Endothelial cell of umbilical vein (primary cell): ENCODE results near the gene SELENBP1. TPM values are rescaled to one million over a fixed set of nuclear protein-coding genes. Genes with fewer than 3 reads are reported as not detected.

ENCODE experiments used
- BruUV-seq: library from RNA; stranded (reverse); fragments of 400-500 nt; replicated peaks from 2 replicates; lab custom pipeline; 2021; lab: Mats Ljungman, UMichigan
- CTCF ChIA-PET: fragments of 300-600, 350-600 bp; sonication (Branson Sonifier 250); formaldehyde crosslinking; loops from one replicate; lab custom pipeline; 2021; ENCODE audit warnings: antibody characterized with exemption, inconsistent platforms; lab: Charles Lee
- POLR2A ChIA-PET: fragments of 300-600, 350-600 bp; sonication (Branson Sonifier 250); formaldehyde crosslinking; loops from one replicate; lab custom pipeline; 2021; ENCODE audit warnings: antibody characterized with exemption, inconsistent platforms; lab: Charles Lee
- DNase-seq: peaks from one replicate; pipeline ENCODE4 v3.0.0-alpha.2; 2011; ENCODE audit warnings: low read depth, low spot score
- FAIRE-seq: peaks from 2 replicates; lab custom pipeline; 2011; peaks lifted over from hg19 to GRCh38; lab: Jason Lieb, UNC
- H2AFZ ChIP-seq: 2 replicates; pipeline ENCODE4 v1.6.0; 2012; ENCODE audit warnings: low read depth, low read length, control low read depth, inconsistent platforms
- H3K27ac ChIP-seq: 2 replicates; pipeline ENCODE4 v1.5.1; 2011; ENCODE audit warnings: low read depth, mild to moderate bottlenecking, control low read depth, low read length, moderate library complexity; ENCODE audit not compliant: insufficient read depth
- H3K27me3 ChIP-seq, 2 experiments: 2 replicates each; pipeline versions ENCODE4 v1.6.0 to v1.6.1; 2011; ENCODE audit warnings: low read length in 2 of 2, mixed read lengths in 1 of 2; ENCODE audit not compliant: control insufficient read depth in 2 of 2, insufficient read depth in 2 of 2
- H3K36me3 ChIP-seq, 2 experiments: 2 replicates in 1 of 2; 3 replicates in 1 of 2; pipeline ENCODE4 v1.5.1; 2011; ENCODE audit warnings: low read length in 2 of 2, mild to moderate bottlenecking in 1 of 2, moderate library complexity in 1 of 2; ENCODE audit not compliant: control insufficient read depth in 2 of 2, insufficient read depth in 2 of 2; ENCODE audit errors: extremely low read depth in 1 of 2
- H3K4me1 ChIP-seq: 3 replicates; pipeline ENCODE4 v1.5.1; 2011; ENCODE audit warnings: mild to moderate bottlenecking, low read length; ENCODE audit not compliant: control insufficient read depth, insufficient read depth; ENCODE audit errors: extremely low read depth
- H3K4me2 ChIP-seq: 2 replicates; pipeline ENCODE4 v1.6.1; 2011; ENCODE audit warnings: low read length, control low read depth, mixed read lengths; ENCODE audit not compliant: insufficient read depth
- H3K4me3 ChIP-seq, 3 experiments: fragments of 200-600 bp in 1 of 3; sonication (generic), shearing (Covaris generic) in 1 of 3; replicated peaks in 1 of 3; 2 replicates each; pipeline ENCODE4 v1.5.1; 2011 to 2016; ENCODE audit warnings: control low read depth in 3 of 3, low read length in 3 of 3, mild to moderate bottlenecking in 2 of 3, inconsistent platforms in 1 of 3, low read depth in 1 of 3, moderate library complexity in 1 of 3; ENCODE audit not compliant: insufficient read depth in 1 of 3
- H3K79me2 ChIP-seq: 2 replicates; pipeline ENCODE4 v1.6.0; 2012; ENCODE audit warnings: low read length, inconsistent platforms; ENCODE audit not compliant: control insufficient read depth, insufficient read depth
- H3K9ac ChIP-seq: replicated peaks from 2 replicates; pipeline ENCODE3; 2011; ENCODE audit warnings: low read length, control low read depth; ENCODE audit not compliant: insufficient read depth; ENCODE audit errors: extremely low read depth
- H3K9me1 ChIP-seq: replicated peaks from 3 replicates; pipeline ENCODE4 v1.6.0; 2011; ENCODE audit warnings: mild to moderate bottlenecking, low read length; ENCODE audit not compliant: control insufficient read depth, insufficient read depth; ENCODE audit errors: extremely low read depth
- H3K9me3 ChIP-seq: replicated peaks from 2 replicates; pipeline ENCODE4 v1.5.1; 2012; ENCODE audit warnings: low read length, inconsistent platforms; ENCODE audit not compliant: control insufficient read depth, insufficient read depth
- H4K20me1 ChIP-seq: replicated peaks from 2 replicates; pipeline ENCODE3; 2011; ENCODE audit warnings: mild to moderate bottlenecking, low read length; ENCODE audit not compliant: control insufficient read depth, insufficient read depth; ENCODE audit errors: extremely low read depth
- CTCF ChIP-seq, 2 donors: IDR thresholded peaks; 1 replicate in 1 of 2; 2 replicates in 1 of 2; pipeline ENCODE4 v1.5.1; 2011; ENCODE audit warnings: low read length in 2 of 2, mild to moderate bottlenecking in 2 of 2, moderate library complexity in 2 of 2, control low read depth in 1 of 2, inconsistent platforms in 1 of 2, low read depth in 1 of 2; ENCODE audit not compliant: insufficient read depth in 1 of 2; ENCODE audit errors: extremely low read depth in 1 of 2
- EZH2 ChIP-seq: IDR thresholded peaks from 2 replicates; pipeline ENCODE4 v1.6.1; 2012; ENCODE audit warnings: borderline replicate concordance, low read depth, mild to moderate bottlenecking, moderate library complexity, low read length, inconsistent platforms; ENCODE audit not compliant: severe bottlenecking
- FOS ChIP-seq: IDR thresholded peaks from 2 replicates; pipeline ENCODE4 v1.6.1; 2011; ENCODE audit warnings: mild to moderate bottlenecking, low read length, moderate library complexity, borderline replicate concordance; ENCODE audit not compliant: insufficient read depth
- GATA2 ChIP-seq: IDR thresholded peaks from 2 replicates; pipeline ENCODE4 v1.7.0; 2011; ENCODE audit warnings: low read depth, mild to moderate bottlenecking, moderate library complexity, mixed read lengths, low read length; ENCODE audit not compliant: insufficient read length, insufficient read depth
- JUN ChIP-seq: IDR thresholded peaks from 2 replicates; pipeline ENCODE4 v1.6.1; 2011; ENCODE audit warnings: borderline replicate concordance, low read depth; ENCODE audit not compliant: insufficient read length, insufficient read depth
- MAX ChIP-seq: IDR thresholded peaks from 2 replicates; pipeline ENCODE4 v1.6.1; 2011; ENCODE audit not compliant: insufficient read depth, insufficient read length
- MYC ChIP-seq: IDR thresholded peaks from one replicate; pipeline ENCODE4 v1.6.1; 2011; ENCODE audit warnings: mild to moderate bottlenecking, low read depth, low read length
- POLR2A ChIP-seq: IDR thresholded peaks from 2 replicates; pipeline ENCODE4 v1.6.1; 2012; ENCODE audit warnings: low read depth, mild to moderate bottlenecking, control low read depth, low read length
- POLR2AphosphoS5 ChIP-seq: IDR thresholded peaks from 2 replicates; pipeline ENCODE4 v1.6.1; 2012; ENCODE audit warnings: low read depth, mild to moderate bottlenecking, control low read depth, low read length, moderate library complexity; ENCODE audit not compliant: insufficient read depth
- dilution Hi-C: fragments of 300-500 bp; cut with MboI; formaldehyde crosslinking; loops from one replicate; pipeline ENCODE4 v1.15.0; 2019; ENCODE audit warnings: low sequenced_read_pairs; ENCODE audit not compliant: extremely low pct_ligation_motif_present
- intact Hi-C: fragments of 100-400 bp; cut with micrococcal nuclease; formaldehyde crosslinking; loops from one replicate; pipeline ENCODE4 v1.10.0; 2022
- polyA plus RNA-seq, 4 experiments: library from polyadenylated mRNA; depleted of rRNA in 3 of 4; stranded (reverse) in 3 of 4; unstranded in 1 of 4; fragments of >200 nt; gene quantifications; 2 replicates each; pipeline versions ENCODE4 v1.2.1 to v1.2.3, GENCODE V29; 2011 to 2012; ENCODE audit warnings: missing spikeins in 1 of 4
- total RNA-seq: library from RNA; stranded (reverse); gene quantifications from 2 replicates; pipeline ENCODE4 v1.2.3, GENCODE V29; 2021

Gene SELENBP1
- total and polyA plus RNA-seq, 2 donors (not counting 3 experiments of a cell fraction or from before 2014, with no cell fraction given): 18.0 to 40.6 TPM

- Histone ChIP-seq H3K27me3 (peaks cover 2 to 5% of the 10 kb centered on the region in 2 experiments), H4K20me1 (no peaks in the 10 kb centered on the region), H2AFZ (no peak overlapping the region), H3K79me2 (no peaks in the 10 kb centered on the region), H3K27ac (no peak overlapping the region), H3K4me3 (no peak overlapping the region), H3K9me1 (no peaks in the 10 kb centered on the region), H3K9ac (no peak overlapping the region), H3K36me3 (no peaks in the 10 kb centered on the region), H3K9me3 (no peaks in the 10 kb centered on the region), H3K4me2 (no peak overlapping the region), H3K4me1 (peaks cover 2% of the 10 kb centered on the region)
- ChIA-PET CTCF (interaction anchor here (0.6 kb wide), 1 partner anchor 572 kb away, joined by 5 read pairs; no protein-coding TSS in a partner anchor), POLR2A (no interaction called here)
- no peak for TF ChIP-seq MYC
- TF ChIP-seq JUN: no peak
- no peak for TF ChIP-seq POLR2AphosphoS5
- no peak for TF ChIP-seq FOS
- no peak for TF ChIP-seq POLR2A
- TF ChIP-seq MAX: no peak
- no peak for TF ChIP-seq EZH2
- TF ChIP-seq CTCF (IDR thresholded peaks at IDR 0.05; ENCODE audit: extremely low read depth in 1 of 2, insufficient read depth in 1 of 2, low read depth in 1 of 2, low read length in 2 of 2): no peak
- TF ChIP-seq GATA2: no peak
- dilution Hi-C loops: no loop called here
- FAIRE-seq (no peak), DNase-seq (no peak)
- BruUV-seq: no TSS peak
- intact Hi-C loops: no loop called here
Measured at GRCh38 chr1:151377150-151377884, 4.8 kb upstream of the SELENBP1 start.
